CD14-positive monocyte (primary cell): ENCODE measurements around the gene LNP1. TPM values are rescaled to one million over a fixed set of nuclear protein-coding genes. Genes with fewer than 3 reads are reported as not detected.

Source experiments
- DNase-seq, 3 donors: peaks; one replicate each; pipeline ENCODE4 v3.0.0-alpha.2; 2011 to 2022
- H2AFZ ChIP-seq: 2 replicates; pipeline ENCODE4 v1.6.0; 2012; ENCODE audit warnings: mild to moderate bottlenecking, low read depth, low read length, inconsistent platforms; ENCODE audit not compliant: insufficient read depth, poor library complexity, severe bottlenecking
- H3K27ac ChIP-seq, 2 donors: 1 replicate in 1 of 2; 2 replicates in 1 of 2; pipeline ENCODE4 v1.5.1; 2012 to 2013; ENCODE audit warnings: low read length in 2 of 2, control low read depth in 1 of 2, inconsistent platforms in 1 of 2, low read depth in 1 of 2, mild to moderate bottlenecking in 1 of 2
- H3K27me3 ChIP-seq, 2 donors: one replicate each; pipeline versions ENCODE4 v1.6.0 to v1.6.1; 2011 to 2013; ENCODE audit warnings: low read length in 2 of 2; ENCODE audit not compliant: control insufficient read depth in 2 of 2, insufficient read depth in 2 of 2
- H3K36me3 ChIP-seq, 2 donors: replicated peaks in 1 of 2; 1 replicate in 1 of 2; 2 replicates in 1 of 2; pipeline versions ENCODE4 v1.5.1 to v1.6.1; 2012 to 2013; ENCODE audit warnings: low read length in 2 of 2, control low read depth in 1 of 2, inconsistent platforms in 1 of 2, mild to moderate bottlenecking in 1 of 2; ENCODE audit not compliant: insufficient read depth in 2 of 2, control insufficient read depth in 1 of 2
- H3K4me1 ChIP-seq, 2 donors: 1 replicate in 1 of 2; 2 replicates in 1 of 2; pipeline versions ENCODE4 v1.5.1 to v1.6.1; 2012 to 2013; ENCODE audit warnings: low read length in 2 of 2, control low read depth in 1 of 2, inconsistent platforms in 1 of 2, mild to moderate bottlenecking in 1 of 2, moderate library complexity in 1 of 2; ENCODE audit not compliant: insufficient read depth in 2 of 2, control insufficient read depth in 1 of 2
- H3K4me2 ChIP-seq: replicated peaks from 2 replicates; pipeline ENCODE3; 2012; ENCODE audit warnings: low read length, moderate library complexity, mild to moderate bottlenecking; ENCODE audit not compliant: poor library complexity, severe bottlenecking; ENCODE audit errors: extremely low read depth
- H3K4me3 ChIP-seq, 3 experiments: fragments of 200-600 bp in 1 of 3; sonication (generic) in 1 of 3; replicated peaks in 1 of 3; 1 replicate in 2 of 3; 2 replicates in 1 of 3; pipeline ENCODE4 v1.5.1; 2011 to 2013; ENCODE audit warnings: low read length in 3 of 3, mild to moderate bottlenecking in 3 of 3, control low read depth in 2 of 3, low read depth in 2 of 3, inconsistent platforms in 1 of 3, moderate library complexity in 1 of 3
- H3K79me2 ChIP-seq: 2 replicates; pipeline ENCODE4 v1.6.0; 2012; ENCODE audit warnings: mild to moderate bottlenecking, control low read depth, inconsistent platforms, low read length, moderate library complexity; ENCODE audit not compliant: insufficient read depth
- H3K9ac ChIP-seq: 2 replicates; pipeline ENCODE4 v1.6.0; 2017; ENCODE audit warnings: low read length, mild to moderate bottlenecking; ENCODE audit not compliant: insufficient read depth, poor library complexity, severe bottlenecking
- H3K9me3 ChIP-seq, 2 donors: replicated peaks in 1 of 2; 1 replicate in 1 of 2; 2 replicates in 1 of 2; pipeline versions ENCODE4 v1.5.1 to v1.6.1; 2012 to 2013; ENCODE audit warnings: low read length in 2 of 2, control low read depth in 1 of 2; ENCODE audit not compliant: control insufficient read depth in 1 of 2, insufficient read depth in 1 of 2
- H4K20me1 ChIP-seq: 2 replicates; pipeline ENCODE4 v1.6.0; 2012; ENCODE audit warnings: mild to moderate bottlenecking, low read length, control low read depth, moderate library complexity; ENCODE audit not compliant: insufficient read depth
- H3K27ac Mint-ChIP-seq, 7 donors: one replicate each; pipeline ENCODE4 v1.8.0; 2020; ENCODE audit warnings: mild to moderate bottlenecking in 7 of 7, mixed read lengths in 7 of 7, moderate library complexity in 6 of 7, inconsistent platforms in 2 of 7
- H3K27me3 Mint-ChIP-seq, 3 donors: one replicate each; pipeline ENCODE4 v1.8.0; 2021 to 2022; ENCODE audit warnings: low read depth in 3 of 3, mild to moderate bottlenecking in 3 of 3, mixed read lengths in 3 of 3, moderate library complexity in 3 of 3, inconsistent platforms in 1 of 3
- H3K36me3 Mint-ChIP-seq, 2 donors: one replicate each; pipeline ENCODE4 v1.8.0; 2020; ENCODE audit warnings: mixed read lengths in 2 of 2, inconsistent platforms in 1 of 2, mild to moderate bottlenecking in 1 of 2
- H3K4me1 Mint-ChIP-seq: one replicate; pipeline ENCODE4 v1.8.0; 2020; ENCODE audit warnings: mild to moderate bottlenecking, mixed read lengths
- H3K4me3 Mint-ChIP-seq, 2 donors: one replicate each; pipeline ENCODE4 v1.8.0; 2020; ENCODE audit warnings: mild to moderate bottlenecking in 2 of 2, mixed read lengths in 2 of 2, moderate library complexity in 1 of 2
- H3K9me3 Mint-ChIP-seq, 7 donors: one replicate each; pipeline ENCODE4 v1.8.0; 2020 to 2022; ENCODE audit warnings: mixed read lengths in 7 of 7, mild to moderate bottlenecking in 6 of 7, moderate library complexity in 6 of 7, inconsistent platforms in 2 of 7
- WGBS: methylation state at CpG from one replicate; pipeline ENCODE4 v1.1.5; 2013; ENCODE audit warnings: missing lambda C conversion rate; ENCODE audit not compliant: insufficient coverage; 5-methylcytosine and 5-hydroxymethylcytosine counted together
- intact Hi-C, 2 donors: fragments of 100-400 bp; cut with micrococcal nuclease; formaldehyde crosslinking; loops; one replicate each; pipeline versions ENCODE4 v1.15.0 to v1.15.1; 2023
- polyA plus RNA-seq, 3 donors: library from polyadenylated mRNA; depleted of rRNA in 1 of 3; unstranded in 2 of 3; stranded (reverse) in 1 of 3; fragments of 300-500 nt in 2 of 3; fragments of >200 nt in 1 of 3; fragmentation: Illumina TruSeq in 2 of 3; gene quantifications; 1 replicate in 2 of 3; 2 replicates in 1 of 3; pipeline ENCODE4 v1.2.3, GENCODE V29; 2012 to 2021
- TF ChIP-seq, protein P1 (sequence below): fragments of 200-600 bp; IDR thresholded peaks from one replicate; pipeline ENCODE4 v1.8.0; 2022; ENCODE audit warnings: antibody characterized with exemption, mild to moderate bottlenecking

The LNP1 gene
- polyA plus RNA-seq, 3 donors, result 0.07 to 0.26 (median 0.08) TPM

- TF ChIP-seq, protein P1, sequence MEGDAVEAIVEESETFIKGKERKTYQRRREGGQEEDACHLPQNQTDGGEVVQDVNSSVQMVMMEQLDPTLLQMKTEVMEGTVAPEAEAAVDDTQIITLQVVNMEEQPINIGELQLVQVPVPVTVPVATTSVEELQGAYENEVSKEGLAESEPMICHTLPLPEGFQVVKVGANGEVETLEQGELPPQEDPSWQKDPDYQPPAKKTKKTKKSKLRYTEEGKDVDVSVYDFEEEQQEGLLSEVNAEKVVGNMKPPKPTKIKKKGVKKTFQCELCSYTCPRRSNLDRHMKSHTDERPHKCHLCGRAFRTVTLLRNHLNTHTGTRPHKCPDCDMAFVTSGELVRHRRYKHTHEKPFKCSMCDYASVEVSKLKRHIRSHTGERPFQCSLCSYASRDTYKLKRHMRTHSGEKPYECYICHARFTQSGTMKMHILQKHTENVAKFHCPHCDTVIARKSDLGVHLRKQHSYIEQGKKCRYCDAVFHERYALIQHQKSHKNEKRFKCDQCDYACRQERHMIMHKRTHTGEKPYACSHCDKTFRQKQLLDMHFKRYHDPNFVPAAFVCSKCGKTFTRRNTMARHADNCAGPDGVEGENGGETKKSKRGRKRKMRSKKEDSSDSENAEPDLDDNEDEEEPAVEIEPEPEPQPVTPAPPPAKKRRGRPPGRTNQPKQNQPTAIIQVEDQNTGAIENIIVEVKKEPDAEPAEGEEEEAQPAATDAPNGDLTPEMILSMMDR, result no peak
- Mint-ChIP-seq H3K4me3 (no peak overlapping the region), H3K27me3 (peaks cover 0 to 1% (median 0%) of the 10 kb centered on the region in 3 donors), H3K4me1 (no peaks in the 10 kb centered on the region), H3K9me3 (peaks cover 10 to 29% (median 16%) of the 10 kb centered on the region in 7 donors), H3K27ac (no peak overlapping the region), H3K36me3 (peaks cover 0 to 9% of the 10 kb centered on the region in 2 donors)
- H3K4me3 ChIP-seq, result no peak overlapping the region
- WGBS, result no CpG with 5 or more reads among the region's 2 CpGs
- no peaks in the 10 kb centered on the region for H3K4me1 ChIP-seq
- no peaks in the 10 kb centered on the region for H3K36me3 ChIP-seq
- no peak for DNase-seq
- H3K4me2 ChIP-seq, result no peak overlapping the region
- H3K79me2 ChIP-seq, result no peaks in the 10 kb centered on the region
- H4K20me1 ChIP-seq, result no peaks in the 10 kb centered on the region
- intact Hi-C loops, result no loop called here
- H3K27me3 ChIP-seq, result no peaks in the 10 kb centered on the region
- H3K9ac ChIP-seq, result no peak overlapping the region
- no peak overlapping the region for H2AFZ ChIP-seq
- H3K9me3 ChIP-seq, result peaks cover 10 to 15% of the 10 kb centered on the region in 2 donors
- no peak overlapping the region for H3K27ac ChIP-seq
Measured at GRCh38 chr3:100411091-100411982, 10.0 kb downstream of the LNP1 start.

DNA sequence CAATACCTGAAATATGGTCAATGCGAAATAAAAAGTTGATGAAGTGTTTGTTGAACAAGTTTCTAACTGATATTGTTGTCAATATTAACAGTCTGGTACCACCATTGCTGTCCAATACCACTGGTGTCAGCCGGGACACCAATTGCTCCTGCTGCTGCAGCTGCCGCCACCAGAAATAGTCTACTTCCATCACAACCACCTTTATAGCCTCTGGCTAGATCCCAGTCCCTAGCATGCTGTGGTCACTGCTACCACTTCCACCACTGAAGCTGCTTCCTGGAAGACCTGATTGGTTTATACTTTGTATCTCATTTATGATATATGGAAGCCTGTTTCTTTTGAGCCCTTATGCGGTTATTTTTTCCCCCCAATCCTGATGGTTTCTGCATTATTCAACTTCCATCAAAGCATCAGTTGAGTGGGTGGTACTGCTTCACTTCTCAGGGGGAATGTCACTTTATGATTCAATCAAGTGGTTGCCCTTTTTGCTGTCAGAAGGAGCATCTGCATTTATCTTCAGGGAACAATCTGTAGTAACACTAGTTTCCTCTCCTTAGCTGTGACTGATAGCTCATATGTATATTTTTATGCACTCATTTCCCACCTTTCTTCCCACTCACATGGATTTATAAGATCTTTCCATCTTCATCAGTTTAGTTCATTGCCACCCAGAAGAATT is 11.7 kb downstream of the LNP1 start:
- Histone ChIP-seq H4K20me1 (no peaks in the 10 kb centered on the region), H3K27me3 (no peaks in the 10 kb centered on the region), H3K9me3 (peaks cover 4 to 9% of the 10 kb centered on the region in 2 donors), H2AFZ (no peak overlapping the region), H3K36me3 (no peaks in the 10 kb centered on the region), H3K4me1 (peaks cover under 1 to 2% of the 10 kb centered on the region in 2 donors), H3K9ac (no peak overlapping the region), H3K27ac (no peak overlapping the region), H3K4me3 (no peak overlapping the region), H3K79me2 (no peaks in the 10 kb centered on the region), H3K4me2 (no peak overlapping the region)
- no peak for DNase-seq
- WGBS, result 60% methylated on average over 2 of the region's 4 CpGs
- Mint-ChIP-seq H3K4me1 (no peaks in the 10 kb centered on the region), H3K36me3 (peaks cover 0 to 1% of the 10 kb centered on the region in 2 donors), H3K27ac (no peak overlapping the region), H3K4me3 (no peak overlapping the region), H3K27me3 (peaks cover 0 to 1% (median 0%) of the 10 kb centered on the region in 3 donors), H3K9me3 (peaks cover under 1 to 15% (median 7%) of the 10 kb centered on the region in 7 donors)
- TF ChIP-seq, protein P1, result no peak
- intact Hi-C loops, result no loop called here
